T-cell (primary cell): Measurements from ENCODE around the gene NAA35. TPM values are rescaled to one million over a fixed set of nuclear protein-coding genes. Genes with fewer than 3 reads are reported as not detected.

ENCODE experiments used
- ATAC-seq, 4 experiments: fragments of 200-7000 bp in 3 of 4; fragments of 150-1000 bp in 1 of 4; cut with Tn5 transposase; replicated peaks in 1 of 4; 1 replicate in 3 of 4; 2 replicates in 1 of 4; pipeline ENCODE4 v1.10.0; 2021; ENCODE audit warnings: moderate library complexity in 3 of 4, mild to moderate bottlenecking in 2 of 4, moderate number of reproducible peaks in 1 of 4
- CTCF ChIA-PET, 2 donors: fragments of 300-600 bp; sonication (Branson Sonifier 250); formaldehyde crosslinking; loops; one replicate each; lab custom pipeline; 2022; ENCODE audit warnings: antibody characterized with exemption in 2 of 2; lab: Charles Lee
- POLR2A ChIA-PET, 2 donors: fragments of 300-600 bp; sonication (Branson Sonifier 250); formaldehyde crosslinking; loops; one replicate each; lab custom pipeline; 2022; ENCODE audit warnings: antibody characterized with exemption in 2 of 2; lab: Charles Lee
- DNase-seq, 35 experiments: peaks; one replicate each; pipeline versions ENCODE4 v3.0.0 to v3.0.0-alpha.2; 2013 to 2023
- H3K27ac ChIP-seq: one replicate; pipeline ENCODE4 v1.5.1; 2013; ENCODE audit warnings: low read length
- H3K27me3 ChIP-seq, 2 experiments: replicated peaks in 1 of 2; 1 replicate in 1 of 2; 2 replicates in 1 of 2; pipeline versions ENCODE4 v1.6.1 to v1.7.0; 2013; ENCODE audit warnings: low read length in 1 of 2, mixed read lengths in 1 of 2; ENCODE audit not compliant: control insufficient read depth in 2 of 2, insufficient read depth in 2 of 2; ENCODE audit errors: extremely low read depth in 1 of 2
- H3K36me3 ChIP-seq, 2 donors: 1 replicate in 1 of 2; 2 replicates in 1 of 2; pipeline versions ENCODE4 v1.6.1 to v1.7.0; 2013; ENCODE audit warnings: low read length in 1 of 2; ENCODE audit not compliant: control insufficient read depth in 2 of 2, insufficient read depth in 1 of 2; ENCODE audit errors: extremely low read depth in 1 of 2
- H3K4me1 ChIP-seq, 2 experiments: 1 replicate in 1 of 2; 2 replicates in 1 of 2; pipeline versions ENCODE4 v1.6.1 to v1.7.0; 2013; ENCODE audit warnings: low read length in 2 of 2, mixed read lengths in 1 of 2; ENCODE audit not compliant: insufficient read depth in 2 of 2, control insufficient read depth in 1 of 2; ENCODE audit errors: extremely low read depth in 1 of 2
- H3K4me3 ChIP-seq, 2 donors: 1 replicate in 1 of 2; 2 replicates in 1 of 2; pipeline versions ENCODE4 v1.5.1 to v1.7.0; 2013; ENCODE audit warnings: mild to moderate bottlenecking in 2 of 2, low read length in 1 of 2, moderate library complexity in 1 of 2; ENCODE audit not compliant: control insufficient read depth in 1 of 2; ENCODE audit errors: extremely low read depth in 1 of 2
- H3K9me3 ChIP-seq: 2 replicates; pipeline ENCODE4 v1.7.0; 2013
- H3K27ac Mint-ChIP-seq, 2 donors: one replicate each; pipeline ENCODE4 v1.8.0; 2020 to 2021; ENCODE audit warnings: mild to moderate bottlenecking in 2 of 2, mixed read lengths in 2 of 2
- H3K27me3 Mint-ChIP-seq, 2 donors: one replicate each; pipeline ENCODE4 v1.8.0; 2021 to 2022; ENCODE audit warnings: mixed read lengths in 2 of 2
- H3K36me3 Mint-ChIP-seq: one replicate; pipeline ENCODE4 v1.8.0; 2021; ENCODE audit warnings: mixed read lengths
- H3K4me1 Mint-ChIP-seq, 3 donors: one replicate each; pipeline ENCODE4 v1.8.0; 2020 to 2022; ENCODE audit warnings: mixed read lengths in 3 of 3, mild to moderate bottlenecking in 1 of 3
- H3K4me3 Mint-ChIP-seq, 3 donors: one replicate each; pipeline ENCODE4 v1.8.0; 2020 to 2022; ENCODE audit warnings: mild to moderate bottlenecking in 3 of 3, mixed read lengths in 3 of 3, moderate library complexity in 3 of 3
- H3K9me3 Mint-ChIP-seq, 3 donors: one replicate each; pipeline ENCODE4 v1.8.0; 2020 to 2022; ENCODE audit warnings: mixed read lengths in 3 of 3
- WGBS: methylation state at CpG from one replicate; pipeline ENCODE4 v1.1.5; 2013; ENCODE audit warnings: missing lambda C conversion rate; ENCODE audit not compliant: insufficient coverage; 5-methylcytosine and 5-hydroxymethylcytosine counted together
- total RNA-seq, 35 experiments: library from RNA in 6 of 35; stranded (reverse) in 6 of 35; fragments of 120-200 nt in 1 of 35; gene quantifications; one replicate each; pipeline versions ENCODE4 v1.2.1 to v1.2.4 and lab custom pipeline; 2013 to 2026

Gene NAA35
- total RNA-seq, 5 donors from 2014 or later (not counting 1 experiment from before 2014, with no cell fraction given): 17.6 to 25.3 (median 24.3) TPM

DNA sequence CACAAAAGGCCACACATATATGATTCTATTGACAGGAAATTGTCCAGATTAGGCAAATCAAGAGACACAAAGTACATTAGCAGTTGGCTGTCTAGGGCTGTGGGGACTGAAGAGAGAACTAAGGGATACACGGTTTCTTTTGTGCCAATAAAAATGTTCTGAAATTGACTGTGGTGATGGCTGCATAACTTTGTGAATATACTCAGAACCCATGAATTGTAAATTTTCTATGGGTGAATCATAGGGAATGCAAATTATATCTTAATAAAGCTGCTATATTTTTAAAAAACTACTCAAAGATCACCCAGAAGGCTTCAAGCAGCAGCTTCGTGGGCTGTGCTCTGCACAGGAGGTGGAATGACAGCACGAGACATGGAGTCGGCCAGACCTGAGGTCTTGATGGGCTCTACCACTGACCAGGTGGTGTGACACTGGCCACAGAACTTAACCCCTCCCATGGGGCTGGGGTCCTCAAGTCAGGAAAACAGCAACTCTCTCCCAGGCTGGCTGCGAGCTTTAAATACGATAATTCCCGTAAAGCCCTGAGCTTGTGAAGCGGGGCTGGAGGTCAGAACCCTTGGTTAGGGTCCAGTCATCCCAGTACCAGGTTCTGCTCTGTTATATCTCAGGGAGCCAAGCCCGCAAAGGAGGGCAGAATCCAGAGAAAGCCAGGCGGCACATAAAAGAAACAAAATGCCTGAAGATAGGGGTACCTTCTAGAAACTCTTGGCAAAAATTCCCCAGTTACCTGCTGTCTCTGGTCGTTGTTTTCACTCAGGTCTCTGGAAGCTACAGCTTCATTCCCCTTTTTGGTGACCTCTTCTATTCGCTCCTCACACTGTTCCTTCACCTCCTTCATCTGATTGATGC is 99.3 kb downstream of the NAA35 start:
- Mint-ChIP-seq H3K27ac (no peak overlapping the region), H3K9me3 (no peaks in the 10 kb centered on the region), H3K4me3 (no peak overlapping the region), H3K4me1 (no peaks in the 10 kb centered on the region), H3K27me3 (peaks cover 4% of the 10 kb centered on the region in 2 donors), H3K36me3 (no peaks in the 10 kb centered on the region)
- H3K36me3 ChIP-seq: no peaks in the 10 kb centered on the region
- CTCF ChIA-PET: interaction anchor here in 1 of 2 donors (0.7 kb wide), 1 partner anchor 411 kb away, joined by 8 read pairs; no protein-coding TSS in a partner anchor
- H3K4me3 ChIP-seq: no peak overlapping the region
- no peaks in the 10 kb centered on the region for H3K9me3 ChIP-seq
- POLR2A ChIA-PET: no interaction called here
- WGBS: 85% methylated on average over 12 of the region's 12 CpGs
- ATAC-seq (no peak), DNase-seq (no peak)
- no peaks in the 10 kb centered on the region for H3K4me1 ChIP-seq
- H3K27me3 ChIP-seq: peaks cover 0 to 4% of the 10 kb centered on the region in 2 experiments
- H3K27ac ChIP-seq: no peak overlapping the region

DNA sequence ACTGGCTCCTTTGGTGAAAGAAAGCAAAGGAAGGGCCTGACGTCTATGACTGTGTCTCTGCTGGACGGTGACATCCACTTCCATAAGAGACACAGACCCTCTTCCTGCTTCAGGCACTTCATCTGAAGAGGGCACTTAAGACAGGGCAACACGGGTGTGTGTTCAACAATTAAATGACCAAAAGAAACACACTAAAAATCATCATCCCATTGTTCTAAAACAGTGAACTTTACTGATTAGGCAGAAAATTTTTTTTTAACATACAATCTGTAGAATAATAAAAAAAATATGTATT is 99.9 kb downstream of the NAA35 start:
- POLR2A ChIA-PET: no interaction called here
- no peak for ATAC-seq
- no peaks in the 10 kb centered on the region for H3K36me3 Mint-ChIP-seq
- peaks cover 0 to 4% of the 10 kb centered on the region in 2 experiments for H3K27me3 ChIP-seq
- no peak overlapping the region for H3K27ac Mint-ChIP-seq
- no peaks in the 10 kb centered on the region for H3K36me3 ChIP-seq
- WGBS: 84% methylated on average over 2 of the region's 3 CpGs
- no peaks in the 10 kb centered on the region for H3K9me3 ChIP-seq
- no peak overlapping the region for H3K4me3 ChIP-seq
- no peaks in the 10 kb centered on the region for H3K4me1 Mint-ChIP-seq
- H3K4me1 ChIP-seq: no peaks in the 10 kb centered on the region
- peaks cover 4% of the 10 kb centered on the region in 2 donors for H3K27me3 Mint-ChIP-seq
- no peak for DNase-seq
- H3K4me3 Mint-ChIP-seq: no peak overlapping the region
- H3K27ac ChIP-seq: no peak overlapping the region
- CTCF ChIA-PET: no interaction called here
- no peaks in the 10 kb centered on the region for H3K9me3 Mint-ChIP-seq

DNA sequence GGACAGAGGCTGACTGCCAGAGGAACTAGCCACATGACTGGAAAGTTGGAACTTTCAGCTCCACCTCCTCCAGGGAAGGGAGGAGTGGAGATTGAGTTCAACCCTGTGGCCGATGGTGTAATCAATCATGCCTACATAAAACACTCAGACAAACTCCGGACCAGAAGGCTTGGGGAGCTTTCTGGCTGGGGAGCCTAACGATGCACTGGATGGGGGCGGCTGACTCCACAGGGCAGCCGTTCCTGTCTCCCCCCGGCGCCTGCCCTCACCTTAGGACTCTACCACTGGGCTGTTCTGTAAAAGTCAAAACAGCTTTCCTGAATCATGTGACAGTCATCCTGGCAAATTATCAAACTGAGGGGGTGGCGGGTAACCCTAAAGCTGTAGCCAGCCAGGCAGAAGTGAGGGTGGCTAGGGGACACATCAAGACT is 100.4 kb downstream of the NAA35 start:
- 83% methylated on average over 3 of the region's 8 CpGs for WGBS
- DNase-seq: no peak
- H3K9me3 Mint-ChIP-seq: no peaks in the 10 kb centered on the region

DNA sequence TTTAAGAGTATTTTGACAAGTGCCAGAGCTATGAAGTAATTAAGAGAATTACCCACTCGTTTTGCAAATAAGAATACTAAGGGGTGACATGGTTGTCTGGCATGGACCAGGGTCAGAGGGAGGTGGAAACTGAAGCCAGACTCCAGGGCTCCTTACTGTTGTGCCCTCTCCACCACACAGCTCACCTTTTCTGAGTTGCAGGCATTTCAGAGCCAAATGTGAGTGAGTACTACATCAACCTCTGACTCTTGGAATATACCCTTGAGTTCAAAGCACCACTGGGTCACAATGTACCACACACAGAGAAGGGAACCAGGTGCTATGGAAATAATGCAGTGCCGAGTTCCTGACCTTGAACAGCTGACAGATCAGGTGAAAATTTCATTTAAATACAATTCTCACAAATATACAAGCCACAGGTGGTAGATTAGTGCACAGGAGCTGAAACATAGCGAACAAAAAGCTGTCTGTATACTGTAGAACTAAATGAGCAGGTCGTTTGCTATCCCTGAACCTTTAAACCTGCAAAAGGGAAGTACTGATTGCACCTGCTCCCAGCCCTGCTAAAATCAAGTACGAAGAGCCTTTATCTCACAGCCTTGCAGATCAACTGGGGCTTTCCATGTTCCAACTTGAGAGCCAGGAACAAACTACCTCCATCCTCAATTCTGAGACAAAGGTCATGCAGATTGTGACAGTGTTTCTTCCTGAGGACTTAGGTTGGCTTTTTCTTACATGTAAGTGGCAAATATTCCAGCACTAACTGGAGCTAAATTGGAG is 101.4 kb downstream of the NAA35 start:
- H3K36me3 ChIP-seq: no peaks in the 10 kb centered on the region
- no peaks in the 10 kb centered on the region for H3K36me3 Mint-ChIP-seq
- ATAC-seq: no peak
- no peak overlapping the region for H3K4me3 Mint-ChIP-seq
- H3K9me3 Mint-ChIP-seq: no peaks in the 10 kb centered on the region
- H3K9me3 ChIP-seq: no peaks in the 10 kb centered on the region
- no peak overlapping the region for H3K4me3 ChIP-seq
- H3K27me3 ChIP-seq: no peaks in the 10 kb centered on the region
- WGBS: no CpG with 5 or more reads among the region's 5 CpGs
- no peak overlapping the region for H3K27ac ChIP-seq
- CTCF ChIA-PET: no interaction called here
- no peaks in the 10 kb centered on the region for H3K4me1 Mint-ChIP-seq
- DNase-seq: no peak
- H3K27ac Mint-ChIP-seq: no peak overlapping the region
- peaks cover 0 to 4% of the 10 kb centered on the region in 2 donors for H3K27me3 Mint-ChIP-seq
- POLR2A ChIA-PET: no interaction called here
- H3K4me1 ChIP-seq: no peaks in the 10 kb centered on the region

More for the DNA sequence above, 100.4 kb downstream of the NAA35 start:
- Mint-ChIP-seq H3K4me1 (no peaks in the 10 kb centered on the region), H3K4me3 (no peak overlapping the region), H3K27me3 (peaks cover 4% of the 10 kb centered on the region in 2 donors), H3K36me3 (no peaks in the 10 kb centered on the region), H3K27ac (no peak overlapping the region)
- ChIA-PET POLR2A (no interaction called here), CTCF (interaction anchor here in 1 of 2 donors (0.6 kb wide), 1 partner anchor 188 kb away, joined by 4 read pairs; no protein-coding TSS in a partner anchor)
- Histone ChIP-seq H3K36me3 (no peaks in the 10 kb centered on the region), H3K4me1 (no peaks in the 10 kb centered on the region), H3K27me3 (peaks cover 0 to under 1% of the 10 kb centered on the region in 2 experiments), H3K27ac (no peak overlapping the region), H3K9me3 (no peaks in the 10 kb centered on the region), H3K4me3 (no peak overlapping the region)
- no peak for ATAC-seq

DNA sequence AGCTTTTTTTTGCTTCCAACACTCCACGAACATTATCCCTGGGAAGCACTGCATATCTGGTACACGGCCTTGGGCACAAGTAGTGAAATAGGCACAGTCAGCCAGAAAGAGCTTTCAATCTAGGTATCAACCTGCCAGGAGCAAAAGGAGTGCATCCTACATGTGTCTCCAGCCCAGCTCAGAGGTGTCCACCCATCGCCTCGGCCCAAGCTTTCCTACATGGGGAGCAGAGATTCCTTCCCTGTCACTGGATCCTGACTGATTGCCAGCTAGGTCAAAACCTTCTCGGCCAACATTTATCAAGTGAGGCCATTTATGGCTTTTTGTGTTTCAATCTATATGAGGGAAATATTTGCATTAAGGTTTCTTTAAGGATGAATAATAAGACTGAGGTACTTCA is 102.6 kb downstream of the NAA35 start:
- Histone ChIP-seq H3K27me3 (no peaks in the 10 kb centered on the region), H3K27ac (no peak overlapping the region), H3K9me3 (no peaks in the 10 kb centered on the region), H3K4me1 (no peaks in the 10 kb centered on the region), H3K36me3 (no peaks in the 10 kb centered on the region), H3K4me3 (no peak overlapping the region)
- no peak overlapping the region for H3K27ac Mint-ChIP-seq
- H3K27me3 Mint-ChIP-seq: peaks cover 0 to 2% of the 10 kb centered on the region in 2 donors
- H3K36me3 Mint-ChIP-seq: no peaks in the 10 kb centered on the region
- H3K9me3 Mint-ChIP-seq: no peaks in the 10 kb centered on the region
- no peak overlapping the region for H3K4me3 Mint-ChIP-seq
- no peak for ATAC-seq
- ChIA-PET POLR2A (no interaction called here), CTCF (no interaction called here)
- H3K4me1 Mint-ChIP-seq: no peaks in the 10 kb centered on the region
- DNase-seq: no peak
- WGBS: 91% methylated on average over 4 of the region's 5 CpGs

DNA sequence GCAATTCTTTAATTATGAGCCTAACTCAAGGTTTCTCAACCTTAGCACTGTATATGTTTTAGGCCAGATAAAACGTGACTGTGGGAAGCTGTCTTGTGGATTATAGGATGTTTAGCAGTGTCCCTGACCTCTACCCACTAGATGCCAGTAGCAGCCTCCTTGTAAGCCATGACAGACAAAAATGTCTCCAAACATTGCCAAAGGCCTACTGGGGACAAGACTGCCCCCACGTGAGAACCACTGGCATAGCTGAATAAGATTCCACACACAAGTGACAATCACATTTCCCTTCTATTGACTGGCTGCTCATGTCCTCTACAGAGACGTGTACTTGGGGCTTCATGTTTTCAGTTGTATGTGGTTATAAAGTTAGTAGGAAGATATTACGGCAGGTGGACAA is 103.1 kb downstream of the NAA35 start:
- Histone ChIP-seq H3K27me3 (no peaks in the 10 kb centered on the region), H3K27ac (no peak overlapping the region), H3K4me1 (no peaks in the 10 kb centered on the region), H3K9me3 (no peaks in the 10 kb centered on the region), H3K36me3 (no peaks in the 10 kb centered on the region), H3K4me3 (no peak overlapping the region)
- no peak for DNase-seq
- POLR2A ChIA-PET: no interaction called here
- Mint-ChIP-seq H3K4me1 (no peaks in the 10 kb centered on the region), H3K36me3 (no peaks in the 10 kb centered on the region), H3K9me3 (no peaks in the 10 kb centered on the region), H3K27ac (no peak overlapping the region), H3K4me3 (no peak overlapping the region), H3K27me3 (peaks cover 0 to 2% of the 10 kb centered on the region in 2 donors)
- ATAC-seq: no peak
- 38% methylated on average over 1 of the region's 4 CpGs for WGBS
- CTCF ChIA-PET: no interaction called here
